ENCODE data around the gene SCFD2. TPM values are rescaled to one million over a fixed set of nuclear protein-coding genes. Genes with fewer than 3 reads are reported as not detected.

The SCFD2 gene
- total RNA-seq, 1 donor = 24.2 TPM

DNA sequence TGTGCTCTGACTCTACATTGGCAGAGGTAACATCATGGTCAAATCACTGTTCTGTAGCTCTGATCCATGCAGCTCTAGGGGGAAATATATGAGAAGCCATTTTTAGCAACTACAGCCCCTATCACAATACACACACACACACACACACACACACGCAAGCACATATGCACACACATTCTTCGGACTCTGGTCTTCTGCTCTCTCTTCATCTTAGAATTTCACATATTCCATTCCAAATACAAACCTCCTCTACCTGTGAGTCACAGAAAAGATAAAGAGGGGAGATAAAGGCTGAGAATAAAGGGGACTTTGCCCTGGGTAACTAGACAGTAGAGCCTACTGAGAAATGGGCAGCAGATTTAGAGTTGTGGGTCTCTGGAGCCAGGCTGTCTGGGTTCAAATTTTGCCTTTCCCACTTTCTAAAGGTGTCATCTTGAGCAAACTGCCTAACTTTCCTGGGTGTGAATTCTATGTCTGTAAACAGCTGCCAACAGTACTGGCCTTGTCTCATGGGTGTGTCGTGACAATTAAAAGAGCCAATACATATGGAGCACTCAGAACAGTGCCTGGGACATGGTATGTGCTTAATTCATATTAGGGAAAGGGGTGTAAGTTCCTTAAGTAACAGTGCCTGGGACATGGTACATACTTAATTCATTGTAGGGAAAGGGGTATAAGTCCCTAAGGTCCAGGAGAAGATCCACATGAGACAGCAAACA, 515.3 kb downstream of the SCFD2 start:
- TF ChIP-seq, protein P1, sequence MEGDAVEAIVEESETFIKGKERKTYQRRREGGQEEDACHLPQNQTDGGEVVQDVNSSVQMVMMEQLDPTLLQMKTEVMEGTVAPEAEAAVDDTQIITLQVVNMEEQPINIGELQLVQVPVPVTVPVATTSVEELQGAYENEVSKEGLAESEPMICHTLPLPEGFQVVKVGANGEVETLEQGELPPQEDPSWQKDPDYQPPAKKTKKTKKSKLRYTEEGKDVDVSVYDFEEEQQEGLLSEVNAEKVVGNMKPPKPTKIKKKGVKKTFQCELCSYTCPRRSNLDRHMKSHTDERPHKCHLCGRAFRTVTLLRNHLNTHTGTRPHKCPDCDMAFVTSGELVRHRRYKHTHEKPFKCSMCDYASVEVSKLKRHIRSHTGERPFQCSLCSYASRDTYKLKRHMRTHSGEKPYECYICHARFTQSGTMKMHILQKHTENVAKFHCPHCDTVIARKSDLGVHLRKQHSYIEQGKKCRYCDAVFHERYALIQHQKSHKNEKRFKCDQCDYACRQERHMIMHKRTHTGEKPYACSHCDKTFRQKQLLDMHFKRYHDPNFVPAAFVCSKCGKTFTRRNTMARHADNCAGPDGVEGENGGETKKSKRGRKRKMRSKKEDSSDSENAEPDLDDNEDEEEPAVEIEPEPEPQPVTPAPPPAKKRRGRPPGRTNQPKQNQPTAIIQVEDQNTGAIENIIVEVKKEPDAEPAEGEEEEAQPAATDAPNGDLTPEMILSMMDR (IDR thresholded peaks at IDR 0.05; ENCODE audit: extremely low read depth, low read depth, low read length) = no peak
- Histone ChIP-seq H3K36me3 (ENCODE audit: insufficient read depth, low read length) (no peaks in the 10 kb centered on the region), H3K4me1 (ENCODE audit: insufficient read depth, low read length) (peaks cover 5% of the 10 kb centered on the region), H3K4me3 (ENCODE audit: insufficient read depth, low read length) (no peak overlapping the region), H3K4me2 (ENCODE audit: insufficient read depth, low read length) (no peak overlapping the region), H2AFZ (ENCODE audit: low read length) (no peak overlapping the region), H4K20me1 (ENCODE audit: insufficient read depth, low read length) (no peaks in the 10 kb centered on the region), H3K9me3 (ENCODE audit: low read depth, low read length) (no peaks in the 10 kb centered on the region), H3K79me2 (ENCODE audit: insufficient read depth, low read length) (no peaks in the 10 kb centered on the region), H3K27me3 (ENCODE audit: insufficient read depth, low read length) (no peaks in the 10 kb centered on the region), H3K27ac (ENCODE audit: low read depth, low read length) (no peak overlapping the region)
- DNase-seq (ENCODE audit: insufficient read length, low spot score, missing footprints) = no peak

DNA sequence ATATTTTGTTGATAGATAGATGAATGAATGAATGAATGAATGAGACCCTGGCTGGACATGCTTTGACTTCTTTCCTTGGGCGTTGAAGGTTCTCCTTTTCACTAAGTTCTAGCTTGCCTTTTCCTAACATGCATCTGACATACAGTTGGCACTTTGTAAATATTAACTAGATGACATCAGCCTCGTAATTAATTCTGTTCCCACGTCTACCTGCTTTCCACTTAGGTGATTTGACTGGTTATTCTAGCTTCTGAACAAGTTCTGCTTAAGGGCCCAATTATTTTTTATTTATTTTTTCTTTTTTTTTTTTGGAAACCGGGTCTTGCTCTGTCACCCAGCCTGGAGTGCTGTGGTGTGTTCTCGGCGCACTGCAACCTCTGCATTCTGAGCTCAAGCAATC, 517.6 kb downstream of the SCFD2 start:
- H3K79me2 ChIP-seq (ENCODE audit: insufficient read depth, low read length) = no peaks in the 10 kb centered on the region
- no peak for DNase-seq (ENCODE audit: insufficient read length, low spot score, missing footprints)
- no peaks in the 10 kb centered on the region for H4K20me1 ChIP-seq (ENCODE audit: insufficient read depth, low read length)
- peaks cover 1% of the 10 kb centered on the region for H3K4me1 ChIP-seq (ENCODE audit: insufficient read depth, low read length)
- no peaks in the 10 kb centered on the region for H3K9me3 ChIP-seq (ENCODE audit: low read depth, low read length)
- H3K27ac ChIP-seq (ENCODE audit: low read depth, low read length) = no peak overlapping the region
- no peak overlapping the region for H3K4me2 ChIP-seq (ENCODE audit: insufficient read depth, low read length)
- H3K4me3 ChIP-seq (ENCODE audit: insufficient read depth, low read length) = no peak overlapping the region
- no peaks in the 10 kb centered on the region for H3K27me3 ChIP-seq (ENCODE audit: insufficient read depth, low read length)
- no peaks in the 10 kb centered on the region for H3K36me3 ChIP-seq (ENCODE audit: insufficient read depth, low read length)
- H2AFZ ChIP-seq (ENCODE audit: low read length) = no peak overlapping the region
- TF ChIP-seq, protein P1 (IDR thresholded peaks at IDR 0.05; ENCODE audit: extremely low read depth, low read depth, low read length) = no peak

DNA sequence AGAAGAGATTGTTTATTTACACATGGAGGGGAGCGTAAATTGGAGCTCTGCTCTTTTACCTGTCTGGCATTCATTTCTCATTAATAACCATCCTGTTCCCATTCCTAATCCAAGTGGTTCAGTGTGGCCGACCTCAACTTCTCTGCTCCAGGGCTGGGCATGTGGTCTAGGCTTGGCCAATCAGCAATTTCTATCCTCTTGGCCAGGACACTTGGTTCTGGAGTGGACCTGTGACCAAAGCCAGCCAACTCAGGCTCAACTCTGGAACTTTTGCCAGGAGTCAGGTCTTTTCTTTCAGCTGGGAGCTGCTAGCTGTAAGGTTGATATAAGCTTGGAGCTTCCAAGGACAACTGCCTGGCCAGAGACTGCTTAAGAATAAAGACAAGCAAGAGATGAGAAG, 519.4 kb downstream of the SCFD2 start:
- no peak overlapping the region for H3K4me3 ChIP-seq (ENCODE audit: insufficient read depth, low read length)
- H3K27ac ChIP-seq (ENCODE audit: low read depth, low read length) = no peak overlapping the region
- H3K4me2 ChIP-seq (ENCODE audit: insufficient read depth, low read length) = no peak overlapping the region
- TF ChIP-seq, protein P1 (IDR thresholded peaks at IDR 0.05; ENCODE audit: extremely low read depth, low read depth, low read length) = no peak
- DNase-seq (ENCODE audit: insufficient read length, low spot score, missing footprints) = no peak
- no peaks in the 10 kb centered on the region for H3K9me3 ChIP-seq (ENCODE audit: low read depth, low read length)
- no peaks in the 10 kb centered on the region for H3K79me2 ChIP-seq (ENCODE audit: insufficient read depth, low read length)
- no peaks in the 10 kb centered on the region for H3K36me3 ChIP-seq (ENCODE audit: insufficient read depth, low read length)
- no peak overlapping the region for H2AFZ ChIP-seq (ENCODE audit: low read length)
- H3K4me1 ChIP-seq (ENCODE audit: insufficient read depth, low read length) = no peaks in the 10 kb centered on the region
- H3K27me3 ChIP-seq (ENCODE audit: insufficient read depth, low read length) = no peaks in the 10 kb centered on the region
- H4K20me1 ChIP-seq (ENCODE audit: insufficient read depth, low read length) = no peaks in the 10 kb centered on the region

DNA sequence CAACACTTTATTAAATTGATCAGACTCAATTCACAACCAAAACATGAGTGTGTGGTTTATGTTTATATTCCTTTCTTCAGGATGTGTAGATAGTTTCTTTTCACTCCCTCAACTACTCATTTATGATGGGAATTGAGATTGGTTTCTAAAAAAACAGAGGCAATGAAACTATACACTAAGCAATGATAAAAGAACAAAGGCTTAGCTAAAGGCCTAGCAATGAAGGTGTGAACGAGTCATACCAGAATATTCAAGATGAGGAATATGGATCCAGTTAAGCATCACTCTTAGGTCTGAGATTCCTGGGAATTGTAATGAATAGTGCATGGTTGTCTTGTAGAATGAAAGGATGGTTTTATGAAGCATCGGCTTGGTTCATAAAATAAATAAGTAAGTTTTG, 521.3 kb downstream of the SCFD2 start:
- no peak overlapping the region for H2AFZ ChIP-seq (ENCODE audit: low read length)

More for the DNA sequence above, 521.3 kb downstream of the SCFD2 start:
- H3K4me3 ChIP-seq (ENCODE audit: insufficient read depth, low read length) = no peak overlapping the region
- TF ChIP-seq, protein P1 (IDR thresholded peaks at IDR 0.05; ENCODE audit: extremely low read depth, low read depth, low read length) = no peak
- H3K4me2 ChIP-seq (ENCODE audit: insufficient read depth, low read length) = no peak overlapping the region
- no peaks in the 10 kb centered on the region for H3K79me2 ChIP-seq (ENCODE audit: insufficient read depth, low read length)
- H3K36me3 ChIP-seq (ENCODE audit: insufficient read depth, low read length) = no peaks in the 10 kb centered on the region
- no peak overlapping the region for H3K27ac ChIP-seq (ENCODE audit: low read depth, low read length)
- H3K9me3 ChIP-seq (ENCODE audit: low read depth, low read length) = no peaks in the 10 kb centered on the region
- H3K27me3 ChIP-seq (ENCODE audit: insufficient read depth, low read length) = no peaks in the 10 kb centered on the region
- H4K20me1 ChIP-seq (ENCODE audit: insufficient read depth, low read length) = no peaks in the 10 kb centered on the region
- DNase-seq (ENCODE audit: insufficient read length, low spot score, missing footprints) = no peak
- H3K4me1 ChIP-seq (ENCODE audit: insufficient read depth, low read length) = no peaks in the 10 kb centered on the region

All from osteoblast (primary cell).